Kidney (tissue), 14 donors: ENCODE data around the gene ADGRL3. TPM values are rescaled to one million over a fixed set of nuclear protein-coding genes. Genes with fewer than 3 reads are reported as not detected.
"Not testable (repeated sequence)": the region's sequence is repeated elsewhere in the genome, so short reads cannot be mapped to it uniquely, and the experiment has no call there.

ENCODE experiments used
- DNase-seq, 5 donors: peaks; one replicate each; pipeline ENCODE4 v3.0.0-alpha.2; 2013 to 2020
- FAIRE-seq: peaks from 2 replicates; lab custom pipeline; 2012; peaks lifted over from hg19 to GRCh38; lab: Jason Lieb, UNC
- H3K27ac ChIP-seq, 2 donors: one replicate each; pipeline ENCODE4 v1.7.0; 2013; ENCODE audit warnings: low read depth in 2 of 2, low read length in 2 of 2, inconsistent platforms in 1 of 2
- H3K27me3 ChIP-seq: one replicate; pipeline ENCODE4 v1.7.1; 2013; ENCODE audit warnings: low read length, inconsistent platforms; ENCODE audit not compliant: control insufficient read depth, insufficient read depth
- H3K36me3 ChIP-seq, 3 donors: one replicate each; pipeline versions ENCODE4 v1.7.0 to v1.7.1; 2013; ENCODE audit warnings: low read length in 3 of 3, control low read depth in 1 of 3, inconsistent platforms in 1 of 3; ENCODE audit not compliant: insufficient read depth in 3 of 3, control insufficient read depth in 2 of 3
- H3K4me1 ChIP-seq, 3 donors: one replicate each; pipeline versions ENCODE4 v1.7.0 to v1.7.1; 2013; ENCODE audit warnings: low read length in 3 of 3, inconsistent platforms in 1 of 3, low read depth in 1 of 3; ENCODE audit not compliant: control insufficient read depth in 2 of 3, insufficient read depth in 2 of 3
- H3K4me3 ChIP-seq, 3 donors: one replicate each; pipeline versions ENCODE4 v1.7.0 to v1.8.1; 2013; ENCODE audit warnings: low read length in 3 of 3, control low read depth in 1 of 3, inconsistent platforms in 1 of 3
- H3K9ac ChIP-seq, 3 donors: one replicate each; pipeline versions ENCODE4 v1.7.0 to v1.7.1; 2013; ENCODE audit warnings: low read length in 3 of 3, control low read depth in 1 of 3, inconsistent platforms in 1 of 3
- H3K9me3 ChIP-seq, 3 donors: one replicate each; pipeline versions ENCODE4 v1.7.0 to v1.7.1; 2013; ENCODE audit warnings: low read length in 3 of 3, control low read depth in 1 of 3, inconsistent platforms in 1 of 3; ENCODE audit not compliant: control insufficient read depth in 2 of 3, insufficient read depth in 1 of 3
- intact Hi-C: fragments of 100-400 bp; cut with DNase I; formaldehyde crosslinking; loops from one replicate; pipeline ENCODE4 v1.11.1; 2022
- polyA plus RNA-seq: library from polyadenylated mRNA; stranded (reverse); fragments of 350-450 nt; fragmentation: Illumina TruSeq; extraction: RNeasy Lipid Tissue Mini Kit (QIAGEN cat#74804); gene quantifications from one replicate; pipeline ENCODE4 v1.2.3, GENCODE V29; 2014; ENCODE audit warnings: low read depth, low replicate concordance; ENCODE audit not compliant: insufficient read depth
- total RNA-seq: library from RNA; stranded (reverse); fragmentation: NEBNext Ultra II Directional; extraction: Animal tissue kit (Norgen Biotek cat#: 25700); gene quantifications from one replicate; pipeline ENCODE4 v1.2.1, GENCODE V29; 2021
- TF ChIP-seq, protein P1 (sequence below): IDR thresholded peaks from 3 replicates; pipeline ENCODE4 v1.5.1; 2012; ENCODE audit warnings: mild to moderate bottlenecking, moderate library complexity, borderline replicate concordance; ENCODE audit not compliant: insufficient read depth; ENCODE audit errors: extremely low read depth
- donor health status: control.
- donor health status: control.
- donor health status: control.
- donor health status: control.
- donor health status: control.
- donor health status: DM: yes; HTN: yes; CAD: no.
- donor health status: Normal renal cell carcinoma (clear cell type).

The ADGRL3 gene
- total and polyA plus RNA-seq, 2 donors from 2014 or later, result 1.3 to 8.9 TPM

DNA sequence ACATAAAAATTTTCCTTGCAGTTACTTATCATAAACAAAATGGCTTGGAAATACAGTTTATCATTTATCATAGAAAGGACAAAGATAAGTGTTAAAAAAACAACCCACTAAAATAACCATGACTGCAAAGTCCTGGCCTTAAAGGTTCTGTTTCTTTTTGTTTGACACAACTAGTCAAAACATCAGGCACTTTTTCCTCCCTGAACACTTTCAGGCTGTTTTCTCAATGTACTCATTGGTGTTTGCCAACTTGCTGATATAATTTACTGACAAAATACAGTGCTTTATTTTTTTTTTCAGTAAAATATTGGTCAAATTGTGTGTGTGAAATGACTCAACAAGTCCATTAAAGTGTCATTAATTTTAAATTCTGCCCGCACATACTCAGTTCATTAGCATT, 156.6 kb downstream of the ADGRL3 start:
- Histone ChIP-seq H3K4me1 (no peaks in the 10 kb centered on the region), H3K27me3 (no peaks in the 10 kb centered on the region), H3K36me3 (no peaks in the 10 kb centered on the region), H3K9me3 (no peaks in the 10 kb centered on the region), H3K4me3 (no peak overlapping the region), H3K9ac (no peak overlapping the region), H3K27ac (no peak overlapping the region)
- FAIRE-seq (no peak), DNase-seq (no peak)
- intact Hi-C loops, result no loop called here
- TF ChIP-seq, protein P1, sequence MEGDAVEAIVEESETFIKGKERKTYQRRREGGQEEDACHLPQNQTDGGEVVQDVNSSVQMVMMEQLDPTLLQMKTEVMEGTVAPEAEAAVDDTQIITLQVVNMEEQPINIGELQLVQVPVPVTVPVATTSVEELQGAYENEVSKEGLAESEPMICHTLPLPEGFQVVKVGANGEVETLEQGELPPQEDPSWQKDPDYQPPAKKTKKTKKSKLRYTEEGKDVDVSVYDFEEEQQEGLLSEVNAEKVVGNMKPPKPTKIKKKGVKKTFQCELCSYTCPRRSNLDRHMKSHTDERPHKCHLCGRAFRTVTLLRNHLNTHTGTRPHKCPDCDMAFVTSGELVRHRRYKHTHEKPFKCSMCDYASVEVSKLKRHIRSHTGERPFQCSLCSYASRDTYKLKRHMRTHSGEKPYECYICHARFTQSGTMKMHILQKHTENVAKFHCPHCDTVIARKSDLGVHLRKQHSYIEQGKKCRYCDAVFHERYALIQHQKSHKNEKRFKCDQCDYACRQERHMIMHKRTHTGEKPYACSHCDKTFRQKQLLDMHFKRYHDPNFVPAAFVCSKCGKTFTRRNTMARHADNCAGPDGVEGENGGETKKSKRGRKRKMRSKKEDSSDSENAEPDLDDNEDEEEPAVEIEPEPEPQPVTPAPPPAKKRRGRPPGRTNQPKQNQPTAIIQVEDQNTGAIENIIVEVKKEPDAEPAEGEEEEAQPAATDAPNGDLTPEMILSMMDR, result no peak

DNA sequence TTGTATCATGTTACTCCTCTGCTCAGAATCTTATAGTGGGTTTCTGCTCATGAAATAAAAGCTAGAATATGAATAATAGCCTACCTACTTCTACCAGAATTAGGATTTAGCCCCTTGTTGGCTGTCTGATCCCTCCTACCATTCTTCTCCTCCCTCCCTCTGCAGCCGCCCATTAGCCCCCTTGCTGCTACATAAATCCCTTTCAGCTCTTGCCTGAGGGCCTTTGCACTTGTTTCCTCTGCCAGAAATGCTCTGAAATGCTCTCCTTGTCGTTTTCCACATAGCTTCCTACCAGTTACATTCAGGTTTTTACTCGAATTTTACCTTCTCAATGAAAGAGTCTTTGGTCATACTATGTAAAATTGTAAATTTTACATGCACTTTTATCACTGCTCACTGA, 159.2 kb downstream of the ADGRL3 start:
- Histone ChIP-seq H3K4me1 (no peaks in the 10 kb centered on the region), H3K27ac (no peak overlapping the region), H3K4me3 (no peak overlapping the region), H3K9ac (no peak overlapping the region), H3K36me3 (no peaks in the 10 kb centered on the region), H3K9me3 (no peaks in the 10 kb centered on the region), H3K27me3 (no peaks in the 10 kb centered on the region)
- TF ChIP-seq, protein P1, result no peak
- FAIRE-seq (no peak), DNase-seq (no peak)
- intact Hi-C loops, result no loop called here

DNA sequence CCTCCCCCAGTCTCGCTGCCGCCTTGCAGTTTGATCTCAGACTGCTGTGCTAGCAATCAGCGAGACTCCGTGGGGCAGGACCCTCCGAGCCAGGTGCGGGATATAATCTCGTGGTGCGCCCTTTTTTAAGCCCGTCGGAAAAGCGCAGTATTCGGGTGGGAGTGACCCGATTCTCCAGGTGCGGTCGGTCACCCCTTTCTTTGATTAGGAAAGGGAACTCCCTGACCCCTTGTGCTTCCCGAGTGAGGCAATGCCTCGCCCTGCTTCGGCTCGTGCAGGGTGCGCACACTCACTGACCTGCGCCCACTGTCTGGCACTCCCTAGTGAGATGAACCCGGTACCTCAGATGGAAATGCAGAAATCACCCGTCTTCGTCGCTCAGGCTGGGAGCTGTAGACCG, 172.7 kb downstream of the ADGRL3 start:
- H3K4me1 ChIP-seq, H3K9me3 ChIP-seq, H3K27ac ChIP-seq, H3K36me3 ChIP-seq, H3K9ac ChIP-seq, intact Hi-C loops, H3K27me3 ChIP-seq, FAIRE-seq, H3K4me3 ChIP-seq: not testable (repeated sequence)
- DNase-seq, result peak in 1 of 5 donors; percentile 38

DNA sequence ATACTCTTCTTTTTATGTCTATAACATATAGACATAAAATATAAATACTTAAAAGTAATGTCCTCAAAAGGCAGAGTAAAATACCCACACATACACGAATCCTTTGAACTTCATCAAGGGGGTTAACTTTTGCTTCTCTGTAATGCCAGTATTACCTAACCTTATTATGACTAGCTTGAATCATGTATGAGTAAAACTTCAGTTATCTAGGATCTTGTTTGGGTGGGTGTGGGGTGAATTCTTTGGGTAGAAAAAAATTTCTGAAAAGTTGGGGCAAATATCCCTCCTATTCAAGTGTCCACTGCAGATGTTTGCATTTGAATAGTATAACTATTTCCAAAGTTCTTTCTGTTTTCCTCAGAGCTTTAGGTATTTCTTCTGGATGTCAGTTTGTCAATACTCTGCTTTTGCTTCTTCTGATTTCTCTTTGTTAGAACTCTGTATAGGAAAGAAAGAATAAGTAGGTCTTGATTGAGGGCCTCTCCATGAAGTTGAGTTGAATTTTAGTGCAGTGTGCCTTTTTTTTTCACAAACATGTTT, 173.8 kb downstream of the ADGRL3 start:
- no peak overlapping the region for H3K27ac ChIP-seq
- TF ChIP-seq, protein P1, result no peak
- H3K36me3 ChIP-seq, result no peaks in the 10 kb centered on the region
- no peaks in the 10 kb centered on the region for H3K4me1 ChIP-seq
- FAIRE-seq, result no peak
- H3K9me3 ChIP-seq, result no peaks in the 10 kb centered on the region
- H3K27me3 ChIP-seq, result no peaks in the 10 kb centered on the region
- no peak overlapping the region for H3K9ac ChIP-seq
- DNase-seq, result no peak
- intact Hi-C loops, result no loop called here
- no peak overlapping the region for H3K4me3 ChIP-seq
